PFSK-1 (cell line): ENCODE measurements around the gene CARD19.

Experiments
- FOXP2 ChIP-seq: optimal IDR thresholded peaks from 2 replicates; pipeline ENCODE3; 2011; ENCODE audit warnings: borderline replicate concordance, control low read depth, inconsistent platforms; ENCODE audit not compliant: insufficient read depth; ENCODE audit errors: extremely low read length, extremely low read depth
- POLR2AphosphoS5 ChIP-seq: IDR thresholded peaks from 2 replicates; pipeline ENCODE4 v1.6.1; 2012; ENCODE audit warnings: low read depth, mild to moderate bottlenecking, control low read depth, low read length, moderate library complexity
- REST ChIP-seq, 2 experiments: IDR thresholded peaks; 2 replicates each; pipeline versions ENCODE4 v1.6.1 to v1.8.0; 2011 to 2012; ENCODE audit warnings: low read depth in 2 of 2, low read length in 2 of 2, control low read depth in 1 of 2, inconsistent platforms in 1 of 2, mild to moderate bottlenecking in 1 of 2, moderate library complexity in 1 of 2; ENCODE audit not compliant: insufficient read depth in 1 of 2
- SIN3A ChIP-seq: IDR thresholded peaks from 2 replicates; pipeline ENCODE4 v1.6.1; 2012; ENCODE audit warnings: mild to moderate bottlenecking, low read length, moderate library complexity, borderline replicate concordance; ENCODE audit not compliant: insufficient read depth
- TAF1 ChIP-seq: IDR thresholded peaks from 2 replicates; pipeline ENCODE4 v1.6.1; 2012; ENCODE audit warnings: low read length, control low read depth, borderline replicate concordance; ENCODE audit not compliant: insufficient read depth

Gene CARD19

GRCh38 chr9:93155716-93156474 is 59.9 kb downstream of the CARD19 start:
- TF ChIP-seq FOXP2 (no peak), REST (IDR thresholded peaks at IDR 0.05; ENCODE audit: insufficient read depth in 1 of 2, low read depth in 2 of 2, low read length in 2 of 2) (no peak), POLR2AphosphoS5 (no peak), TAF1 (no peak), SIN3A (no peak)

DNA sequence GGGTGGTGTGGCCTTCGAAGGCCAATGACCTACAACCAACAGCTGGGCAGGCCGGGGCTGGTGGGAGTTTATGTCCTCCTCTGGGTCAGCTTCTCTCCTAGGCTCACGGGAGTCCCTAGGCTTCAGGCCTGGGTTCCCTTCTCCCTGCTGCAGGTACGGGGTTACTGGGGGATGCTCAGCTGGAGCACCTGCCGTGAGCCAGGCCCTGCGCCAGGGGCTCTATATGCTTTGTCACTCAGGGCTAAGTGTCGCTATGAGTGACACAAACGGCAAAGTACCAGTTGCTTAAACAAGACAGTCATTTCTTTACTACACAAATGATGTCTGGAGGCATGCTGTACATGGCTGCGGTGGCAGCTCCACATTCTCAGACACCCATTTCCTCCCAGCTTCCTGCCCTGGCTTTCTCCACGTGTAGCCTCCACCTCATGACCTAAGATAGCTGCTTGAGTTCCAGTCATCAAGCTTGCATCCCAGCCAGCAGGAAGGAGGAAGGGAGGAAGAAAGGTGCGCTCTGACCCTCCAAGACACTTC is 60.5 kb downstream of the CARD19 start:
- TF ChIP-seq POLR2AphosphoS5 (no peak), TAF1 (no peak), FOXP2 (no peak), SIN3A (no peak), REST (IDR thresholded peaks at IDR 0.05; ENCODE audit: insufficient read depth in 1 of 2, low read depth in 2 of 2, low read length in 2 of 2) (no peak)

DNA sequence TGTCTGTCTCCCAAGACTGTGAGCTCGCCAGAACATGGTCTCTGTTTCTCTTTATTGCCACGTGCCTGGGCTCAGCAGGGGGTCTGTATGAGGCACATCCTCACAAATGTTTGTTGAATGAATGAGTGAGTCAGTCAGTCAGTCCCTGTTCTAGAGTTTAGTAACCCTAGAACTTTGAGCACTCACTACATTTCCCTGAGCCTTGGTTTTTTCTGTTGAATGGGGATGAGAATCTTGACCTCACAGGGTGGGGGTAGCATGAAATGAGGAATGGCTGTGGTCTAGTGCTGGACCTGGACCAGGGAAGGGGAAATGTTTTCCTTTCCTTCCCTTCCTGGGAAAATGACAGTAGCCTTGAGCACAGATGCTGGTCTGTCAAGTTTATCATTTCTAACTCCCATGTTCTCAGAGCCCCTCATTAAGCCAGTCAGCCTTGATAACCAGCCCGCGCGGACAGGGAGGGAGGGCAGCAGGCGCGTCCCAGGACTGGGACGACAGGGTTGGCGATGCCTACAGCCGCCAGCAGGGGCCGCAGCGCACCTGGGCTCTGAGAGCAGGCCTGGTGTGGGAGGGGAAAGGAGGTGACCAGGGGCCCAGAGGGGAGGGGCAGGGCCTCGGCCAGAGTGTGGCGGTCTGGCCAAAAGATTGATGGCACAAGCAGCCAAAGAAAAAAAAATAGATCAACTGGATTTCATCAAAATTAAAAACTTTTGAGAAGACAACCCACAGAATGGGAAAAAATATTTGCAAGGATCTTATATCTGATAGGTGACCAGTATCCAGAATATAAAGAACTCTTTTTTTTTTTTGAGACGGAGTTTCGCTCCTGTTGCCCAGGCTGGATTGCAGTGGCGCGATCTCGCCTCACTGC is 63.8 kb downstream of the CARD19 start:
- TF ChIP-seq REST (IDR thresholded peaks at IDR 0.05; ENCODE audit: insufficient read depth in 1 of 2, low read depth in 2 of 2, low read length in 2 of 2) (no peak), SIN3A (0 out of 2 replicates have a peak, but pooled peaks have one; percentile 33), TAF1 (no peak), FOXP2 (peak; percentile 90)

DNA sequence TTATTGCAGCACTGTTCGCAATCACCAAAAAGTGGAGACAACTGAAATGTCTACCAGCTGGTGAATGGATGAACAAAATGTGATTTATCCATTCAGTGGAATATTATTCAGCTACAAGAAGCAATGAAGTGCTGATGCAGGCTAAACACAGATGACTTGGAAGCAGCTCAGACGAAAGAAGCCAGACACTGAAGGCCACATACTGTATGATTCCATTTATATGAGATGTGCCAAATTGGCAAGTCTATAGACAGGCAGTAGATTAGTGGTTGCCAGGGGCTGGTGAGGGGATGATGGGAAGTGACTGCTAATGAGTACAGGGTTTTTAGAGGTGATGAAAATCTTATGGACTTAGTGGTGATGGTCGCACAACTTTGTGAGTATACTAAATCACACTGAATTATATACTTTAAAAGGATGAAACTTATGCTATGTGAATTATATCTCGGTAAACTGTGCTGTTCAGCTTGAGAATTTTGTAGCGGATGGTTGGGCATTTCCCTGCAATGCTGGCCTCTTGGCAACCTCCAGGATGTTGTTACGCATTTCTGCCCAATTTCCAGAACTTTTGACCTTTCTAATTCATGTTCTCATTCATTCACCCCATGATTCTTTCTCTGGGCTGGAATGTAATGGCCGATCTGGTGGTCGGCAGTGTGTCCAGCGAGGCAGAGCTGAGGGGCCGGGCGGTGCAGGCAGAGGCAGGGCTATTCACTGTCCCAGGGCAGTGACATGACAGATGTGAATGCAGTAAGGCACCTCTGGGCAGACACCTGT is 66.0 kb downstream of the CARD19 start:
- no peak for TF ChIP-seq POLR2AphosphoS5
- no peak for TF ChIP-seq REST (IDR thresholded peaks at IDR 0.05; ENCODE audit: insufficient read depth in 1 of 2, low read depth in 2 of 2, low read length in 2 of 2)
- no peak for TF ChIP-seq SIN3A
- no peak for TF ChIP-seq TAF1
